Measurements from ENCODE around the gene STK16. TPM values are rescaled to one million over a fixed set of nuclear protein-coding genes. Genes with fewer than 3 reads are reported as not detected.

STK16 gene
- total RNA-seq, 4 donors from 2014 or later, result 18.7 to 44.8 (median 28.2) TPM

- H3K27me3 ChIP-seq, result peaks cover 43% of the 10 kb centered on the region
- in situ Hi-C loops (cut with MboI; ENCODE audit: low pct_ligation_motif_present in 1 of 4, low pct_unique_long_range_greater_than_20kb in 1 of 4, low sequenced_read_pairs in 3 of 4) (loop anchor here (10.0 to 25.0 kb wide), 3 partner anchors 125 to 245 kb away; partner anchors contain the start of genes SLC23A3 (in 3 of the 4), CNPPD1 (in 2 of the 4), RETREG2 (in 2 of the 4) and NHEJ1 (in 1 of the 4)), intact Hi-C loops (cut with DNase I; ENCODE audit: low total_unique reads) (loop anchor here (10.0 kb wide), 1 partner anchor 75 kb away; the partner anchor contains the start of genes ANKZF1 and ATG9A)
- TF ChIP-seq EP300 (IDR thresholded peaks at IDR 0.05; ENCODE audit: low read depth) (no peak), POLR2AphosphoS5 (IDR thresholded peaks at IDR 0.05) (no peak), CTCF (IDR thresholded peaks at IDR 0.05) (no peak), POLR2A (IDR thresholded peaks at IDR 0.05) (no peak)
- no peaks in the 10 kb centered on the region for H3K36me3 ChIP-seq
- no peak overlapping the region for H3K27ac ChIP-seq
- WGBS, 2 donors (ENCODE audit: low coverage in 1 of 2), result 75% methylated on average over 6 of the region's 6 CpGs; no CpG with 5 or more reads in 1 of the 2 donors
- no peaks in the 10 kb centered on the region for H3K9me3 ChIP-seq
- H3K4me3 ChIP-seq, result no peak overlapping the region
- DNase-seq, result no peak
- H3K4me1 ChIP-seq, result peaks cover 3 to 14% (median 9%) of the 10 kb centered on the region in 4 donors
Observed at GRCh38 chr2:219299372-219299760, 54.1 kb downstream of the STK16 start.

Small RNAs within 50 kb of the gene (small RNA-seq; reads per million reads assigned to genes)
- 0 reads per million in 4 donors for gene MIR153-1

Other genes starting within 250 kb of the STK16 start
- 1 to 10 TPM in 2 of 4 donors, under 1 TPM in 1, not detected in 1; 0.64 to 3.0 (median 1.5) TPM for gene CFAP65, start 204.0 kb upstream of the STK16 start, total RNA-seq
- gene IHH, start 184.6 kb upstream of the STK16 start, total RNA-seq, result 10 to 100 TPM; 21.1 to 67.4 (median 65.5) TPM
- gene NHEJ1, start 84.7 kb upstream of the STK16 start, total RNA-seq, result 10 to 100 TPM; 50.5 to 90.2 (median 65.3) TPM
- 10 to 100 TPM in 3 of 4 donors, 1 to 10 TPM in 1; 5.4 to 18.4 (median 15.7) TPM for gene SLC23A3, start 75.5 kb upstream of the STK16 start, total RNA-seq
- 100 to 1,000 TPM in 3 of 4 donors, 10 to 100 TPM in 1; 50.4 to 114 (median 106) TPM for gene CNPPD1, start 68.6 kb upstream of the STK16 start, total RNA-seq
- gene RETREG2, start 67.2 kb upstream of the STK16 start, total RNA-seq, result 100 to 1,000 TPM in 2 of 4 donors, 10 to 100 TPM in 2; 37.8 to 226 (median 102) TPM
- 100 to 1,000 TPM in 3 of 4 donors, 10 to 100 TPM in 1; 90.2 to 156 (median 119) TPM for gene ZFAND2B, start 38.7 kb upstream of the STK16 start, total RNA-seq
- 10 to 100 TPM in 3 of 4 donors, 1 to 10 TPM in 1; 3.4 to 28.7 (median 20.4) TPM for gene ABCB6, start 26.5 kb upstream of the STK16 start, total RNA-seq
- 100 to 1,000 TPM in 1 of 4 donors, 10 to 100 TPM in 3; 73.2 to 243 (median 82.7) TPM for gene ATG9A, start 15.8 kb upstream of the STK16 start, total RNA-seq
- 100 to 1,000 TPM in 2 of 4 donors, 10 to 100 TPM in 2; 64.3 to 318 (median 114) TPM for gene ANKZF1, start 15.7 kb upstream of the STK16 start, total RNA-seq
- 1 to 10 TPM in 3 of 4 donors, under 1 TPM in 1; 0.40 to 9.1 (median 3.8) TPM for gene GLB1L, start within 50 bp of the STK16 start, total RNA-seq
- not detected for gene TUBA4B, start 7.8 kb downstream of the STK16 start, total RNA-seq
- 100 to 1,000 TPM in 1 of 4 donors, 10 to 100 TPM in 3; 39.2 to 101 (median 70.8) TPM for gene TUBA4A, start 8.4 kb downstream of the STK16 start, total RNA-seq
- gene DNAJB2, start 33.9 kb downstream of the STK16 start, total RNA-seq, result 10 to 100 TPM; 22.7 to 95.0 (median 54.3) TPM
- 1 to 10 TPM in 3 of 4 donors, under 1 TPM in 1; 0.60 to 2.6 (median 2.1) TPM for gene PTPRN, start 63.9 kb downstream of the STK16 start, total RNA-seq
- gene RESP18, start 87.3 kb downstream of the STK16 start, total RNA-seq, result not detected
- gene DNPEP, start 142.4 kb downstream of the STK16 start, total RNA-seq, result 100 to 1,000 TPM in 2 of 4 donors, 10 to 100 TPM in 2; 61.3 to 142 (median 104) TPM
- gene DES, start 172.9 kb downstream of the STK16 start, total RNA-seq, result over 10,000 TPM in 1 of 4 donors, 1,000 to 10,000 TPM in 2, 100 to 1,000 TPM in 1; 1,000 to 12,373 (median 1,519) TPM
- gene SPEG, start 189.4 kb downstream of the STK16 start, total RNA-seq, result 10 to 100 TPM; 26.5 to 95.8 (median 48.5) TPM

Data from transverse colon (tissue), 4 donors.